HTR-8/SVneo (cell line): Measurements from ENCODE around the gene MRPL19.

Source experiments
- DNase-seq: peaks from one replicate; pipeline ENCODE4 v3.0.0; 2011; ENCODE audit warnings: low spot score, mixed read lengths; ENCODE audit not compliant: insufficient read length
- FAIRE-seq: peaks from 2 replicates; lab custom pipeline; 2011; peaks lifted over from hg19 to GRCh38; lab: Jason Lieb, UNC

MRPL19 gene

GRCh38 chr2:75719616-75720015 is 73.0 kb downstream of the MRPL19 start:
- DNase-seq (no peak), FAIRE-seq (no peak)

GRCh38 chr2:75720525-75720924 is 73.9 kb downstream of the MRPL19 start:
- no peak for DNase-seq
- no peak for FAIRE-seq

- no peak for DNase-seq
- no peak for FAIRE-seq
These were observed 76.1 kb downstream of the MRPL19 start for GRCh38 chr2:75722687-75723086.

DNA sequence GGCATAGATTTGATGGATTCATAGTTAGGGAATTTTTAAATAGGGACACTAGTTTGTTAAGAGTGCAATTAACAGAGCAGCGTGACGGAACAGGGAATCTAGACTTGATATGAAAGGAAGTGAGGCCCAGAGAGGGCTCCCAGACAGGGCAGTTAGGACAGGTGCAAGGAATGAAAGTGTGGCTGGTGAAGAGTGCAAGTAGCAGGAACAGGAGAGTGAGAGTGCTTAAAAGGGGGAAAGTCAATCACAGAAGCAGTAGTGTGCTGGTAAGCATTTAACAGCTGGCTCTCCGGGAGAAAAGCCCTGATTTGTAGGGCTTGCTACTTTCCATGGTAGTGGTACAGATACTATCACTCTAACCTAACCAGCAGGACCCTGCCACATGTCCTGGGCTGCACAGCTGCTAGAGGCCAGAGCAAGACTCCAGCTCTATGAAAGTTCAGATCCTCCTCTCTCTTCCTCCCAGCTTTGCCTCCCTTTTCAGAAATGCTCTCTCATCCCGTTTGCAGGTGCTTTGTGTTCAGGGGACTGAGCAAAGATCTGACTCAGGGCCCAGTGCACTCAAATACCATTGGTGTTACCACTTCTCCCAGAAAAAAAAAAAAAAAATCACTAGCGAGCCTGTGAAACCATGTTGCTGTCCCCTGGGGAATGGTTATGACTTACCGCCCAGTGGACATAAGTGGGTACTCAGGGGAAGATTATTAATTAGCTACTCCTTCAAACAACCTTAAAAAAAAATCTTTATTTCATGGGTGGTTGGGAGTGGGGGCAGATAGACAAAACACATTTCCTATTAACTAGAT is 82.2 kb downstream of the MRPL19 start:
- no peak for FAIRE-seq
- DNase-seq: no peak

DNA sequence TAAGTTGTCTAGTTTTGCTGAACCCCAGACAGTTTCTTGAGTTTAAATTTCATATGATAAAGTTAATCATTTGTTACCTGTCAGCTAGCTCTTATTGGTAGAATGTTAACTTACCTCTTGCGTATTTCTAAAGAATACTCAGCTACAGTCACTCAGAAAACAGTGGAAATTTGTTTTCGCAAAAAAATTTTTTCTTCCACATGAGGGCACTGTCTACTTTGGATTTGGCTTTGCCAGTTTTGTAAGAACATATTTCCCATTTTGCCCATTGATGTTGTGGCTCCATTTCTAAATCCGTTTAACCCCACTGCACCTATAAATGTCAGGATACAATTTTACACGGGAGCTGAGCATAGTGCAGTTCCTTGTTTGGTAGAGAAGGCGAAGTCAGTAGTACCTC is 83.3 kb downstream of the MRPL19 start:
- FAIRE-seq: no peak
- DNase-seq: peak; percentile 23

DNA sequence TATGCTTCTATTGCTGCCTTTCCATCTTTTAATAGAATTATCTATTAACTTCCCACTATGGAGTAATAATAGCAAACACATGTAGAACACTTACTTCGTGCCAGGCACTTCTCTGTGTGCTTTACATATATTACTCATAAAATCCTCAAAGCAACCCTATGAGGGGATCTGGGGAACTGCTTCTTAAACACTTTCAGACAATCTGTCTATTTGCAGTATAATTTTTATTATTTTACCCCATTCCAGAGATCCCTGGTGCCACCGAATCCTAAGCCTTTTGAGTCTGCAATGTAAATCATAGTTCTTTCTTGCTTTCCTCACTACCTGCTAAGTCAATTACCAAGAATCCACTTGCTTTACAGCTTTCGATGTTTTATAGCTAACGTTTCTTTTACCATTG is 89.7 kb downstream of the MRPL19 start:
- DNase-seq: no peak
- FAIRE-seq: no peak

- FAIRE-seq: no peak
- no peak for DNase-seq
These were observed 91.4 kb downstream of the MRPL19 start for GRCh38 chr2:75737961-75738360.
